NCI-H187 (cell line): ENCODE measurements around the gene SCIMP.
"Not testable (repeated sequence)": the region's sequence is repeated elsewhere in the genome, so short reads cannot be mapped to it uniquely, and the experiment has no call there.

Experiments used
- DNase-seq, 2 experiments: peaks; one replicate each; lab custom pipeline; 2025; lab: John Stamatoyannopoulos, UW

The SCIMP gene

GRCh38 chr17:5184288-5184687 lies 50.4 kb downstream of the SCIMP start:
- no peak for DNase-seq

DNA sequence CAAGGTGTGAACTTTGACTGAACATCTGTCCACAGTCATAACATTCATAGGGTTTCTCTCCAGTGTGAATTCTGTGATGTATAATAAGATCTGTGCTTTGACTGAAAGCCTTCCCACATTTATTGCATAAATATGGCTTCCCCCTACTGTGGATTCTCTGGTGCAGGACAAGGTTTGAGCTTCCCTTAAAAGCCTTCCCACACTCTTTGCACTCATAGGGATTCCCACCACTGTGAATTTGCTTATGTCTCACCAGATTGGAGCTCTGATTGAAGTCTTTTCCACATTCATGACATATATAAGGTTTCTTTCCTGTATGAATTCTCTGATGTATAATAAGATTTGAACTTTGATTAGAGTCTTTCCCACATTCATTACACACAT lies 51.3 kb downstream of the SCIMP start:
- DNase-seq, result no peak

- DNase-seq, result no peak
These were observed 51.9 kb downstream of the SCIMP start for GRCh38 chr17:5182597-5183409.

- DNase-seq, result no peak
These were observed 53.0 kb downstream of the SCIMP start for GRCh38 chr17:5181509-5182305.

DNA sequence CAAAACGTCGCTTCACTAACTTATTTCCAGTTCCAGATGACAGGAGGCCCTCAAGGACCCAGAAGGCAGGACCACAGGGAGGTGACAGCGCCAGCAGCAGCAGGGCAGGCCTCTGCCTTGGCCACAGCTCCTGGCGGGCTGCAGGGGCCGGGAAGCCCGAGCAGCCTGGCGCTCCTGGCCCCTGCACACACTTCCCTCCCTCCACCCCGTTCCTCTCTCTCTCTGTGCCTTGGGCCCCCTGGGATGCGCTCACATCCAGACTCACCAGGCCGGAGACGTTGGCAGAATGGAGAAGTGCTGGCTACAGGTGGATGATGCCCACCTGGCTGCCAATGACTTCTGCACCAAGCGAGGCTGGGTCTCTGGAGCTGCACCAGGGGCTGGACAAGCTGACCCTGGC lies 55.7 kb downstream of the SCIMP start:
- no peak for DNase-seq

DNA sequence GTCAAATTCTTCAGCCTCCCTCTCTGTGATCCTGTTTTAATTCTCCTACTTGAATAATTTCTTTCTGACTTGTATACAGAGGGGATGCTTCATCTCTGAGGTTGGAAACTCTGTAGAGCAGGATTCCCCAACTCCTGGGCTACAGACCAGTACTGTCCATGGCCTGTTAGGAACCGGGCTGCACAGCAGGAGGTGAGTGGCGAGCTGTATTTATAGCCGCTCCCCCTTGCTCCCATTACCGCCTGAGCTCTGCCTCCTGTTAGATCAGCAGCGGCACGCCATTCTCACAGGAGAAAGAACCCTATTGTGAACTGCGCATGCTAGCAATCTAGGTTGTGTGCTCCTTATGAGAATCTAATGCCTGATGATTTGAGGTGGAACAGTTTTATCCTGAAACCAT lies 59.6 kb downstream of the SCIMP start:
- DNase-seq, result not testable (repeated sequence)

GRCh38 chr17:5165791-5166564 lies 68.7 kb downstream of the SCIMP start:
- DNase-seq, result not testable (repeated sequence)

GRCh38 chr17:5164436-5164835 lies 70.2 kb downstream of the SCIMP start:
- no peak for DNase-seq

GRCh38 chr17:5161793-5162192 lies 72.9 kb downstream of the SCIMP start:
- not testable (repeated sequence) for DNase-seq

GRCh38 chr17:5160702-5161101 lies 74.0 kb downstream of the SCIMP start:
- not testable (repeated sequence) for DNase-seq
